Erythroblast (primary cell): Measurements from ENCODE around the gene NUP98.

Experiments
- GATA1 ChIP-seq: IDR thresholded peaks from 2 replicates; pipeline ENCODE4 v1.6.1; 2011; ENCODE audit warnings: low read depth, mild to moderate bottlenecking, control low read depth, low read length, moderate library complexity
- POLR2A ChIP-seq: IDR thresholded peaks from 2 replicates; pipeline ENCODE4 v1.6.1; 2011; ENCODE audit warnings: mild to moderate bottlenecking, low read length

- TF ChIP-seq POLR2A: no peak
- no peak for TF ChIP-seq GATA1
Observed at GRCh38 chr11:3807909-3808860, 10.8 kb upstream of the NUP98 start, which contains the start of gene PGAP2.
